Stimulated activated CD8-positive, alpha-beta memory T cell treated with anti-CD3 and anti-CD28 coated beads, Interleukin-7, amount 100 ng/mL, for 24 hours (primary cell): ENCODE results near the gene GPR89A.
A peak's percentile ranks its signal among the peaks of the same experiment; 100 is the strongest.
"Not testable (repeated sequence)": the region's sequence is repeated elsewhere in the genome, so short reads cannot be mapped to it uniquely, and the experiment has no call there.

Source experiments
- DNase-seq: peaks from one replicate; pipeline ENCODE4 v3.0.0-alpha.2; 2020; ENCODE audit warnings: low read depth

The GPR89A gene

GRCh38 chr1:145607833-145608733 is at the start of gene GPR89A:
GPR89A (plus strand) TSS chr1:145607988; CDS start chr1:145608134, 146 bp downstream.
- DNase-seq, result peak; percentile 91

DNA sequence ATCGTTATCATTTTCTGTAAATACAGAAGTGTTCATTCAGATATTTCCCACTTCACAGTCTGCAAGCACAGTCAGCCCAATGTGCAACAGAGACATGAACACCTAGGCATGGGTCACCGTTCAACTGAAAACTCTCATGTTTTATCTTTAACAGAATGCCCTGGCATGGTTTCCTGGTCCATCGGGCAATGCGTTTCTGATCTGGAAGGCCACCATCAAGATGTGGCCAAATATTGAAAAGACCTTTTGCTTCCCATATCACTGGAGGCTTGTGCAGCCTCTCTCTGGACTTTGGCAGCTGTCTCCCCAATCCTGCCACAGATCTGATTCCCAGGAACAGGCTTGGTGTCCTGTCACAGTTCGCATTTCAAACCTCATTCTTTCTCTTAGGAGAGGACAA is 21.0 kb upstream of the GPR89A start:
- not testable (repeated sequence) for DNase-seq

DNA sequence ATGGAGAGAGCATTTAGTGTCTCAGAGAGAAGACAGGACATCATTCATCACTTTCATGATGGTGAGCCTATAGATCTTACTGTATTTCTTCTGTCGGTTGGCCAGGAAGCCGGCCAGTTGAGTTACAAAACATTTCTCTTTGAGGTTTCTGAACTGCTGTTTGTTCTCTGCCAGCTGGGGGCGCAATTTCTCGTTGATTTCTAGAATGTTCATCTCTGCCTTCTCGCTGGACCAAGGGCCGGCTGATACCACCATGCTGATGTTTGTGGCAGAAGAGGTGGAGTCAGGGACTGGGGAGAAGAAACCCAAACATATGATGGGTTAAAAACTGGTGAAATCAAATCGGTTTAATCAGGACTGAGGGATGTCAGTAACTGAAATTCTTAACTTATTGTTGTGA is 17.0 kb upstream of the GPR89A start:
- peak; percentile 14 for DNase-seq

- DNase-seq, result not testable (repeated sequence)
These were observed 15.4 kb upstream of the GPR89A start for GRCh38 chr1:145592347-145592746.

DNA sequence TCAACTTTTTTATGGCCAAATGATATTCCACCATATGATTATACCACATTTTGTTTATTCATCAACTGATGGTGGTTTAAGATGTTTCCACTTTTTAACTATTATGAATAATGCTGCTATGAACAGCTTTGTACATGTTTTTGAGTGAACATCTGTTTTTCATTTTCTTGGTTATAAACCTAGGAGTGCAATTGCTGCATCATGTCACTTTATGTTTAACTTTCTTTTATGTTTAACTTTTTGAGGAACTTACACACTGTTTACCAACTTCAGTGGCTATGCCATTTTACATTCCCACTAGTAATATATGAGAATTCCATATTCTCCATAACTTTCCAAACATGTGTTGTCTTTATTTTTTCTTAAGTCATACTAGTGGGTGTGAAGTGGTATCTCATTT is 12.4 kb upstream of the GPR89A start:
- not testable (repeated sequence) for DNase-seq

DNA sequence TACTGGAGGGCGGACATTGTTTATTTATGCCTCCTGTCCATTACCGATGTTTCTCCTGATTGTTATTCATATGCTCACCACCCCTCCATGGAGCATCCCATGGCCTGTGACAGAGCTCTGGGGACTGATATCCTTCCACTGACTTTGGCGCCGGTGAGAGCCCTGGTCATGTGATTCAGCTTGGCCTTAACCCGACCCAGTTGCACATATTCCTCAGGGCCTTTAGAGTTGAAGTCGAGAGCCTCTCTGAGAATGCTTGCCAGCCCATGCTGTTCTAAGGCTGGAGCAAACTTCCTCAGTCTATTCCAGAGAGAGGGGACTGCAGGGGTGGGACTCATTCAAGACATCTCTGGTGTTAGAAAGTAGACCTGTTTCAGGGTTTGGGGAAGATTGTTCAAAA is 11.6 kb upstream of the GPR89A start:
- DNase-seq, result not testable (repeated sequence)

DNA sequence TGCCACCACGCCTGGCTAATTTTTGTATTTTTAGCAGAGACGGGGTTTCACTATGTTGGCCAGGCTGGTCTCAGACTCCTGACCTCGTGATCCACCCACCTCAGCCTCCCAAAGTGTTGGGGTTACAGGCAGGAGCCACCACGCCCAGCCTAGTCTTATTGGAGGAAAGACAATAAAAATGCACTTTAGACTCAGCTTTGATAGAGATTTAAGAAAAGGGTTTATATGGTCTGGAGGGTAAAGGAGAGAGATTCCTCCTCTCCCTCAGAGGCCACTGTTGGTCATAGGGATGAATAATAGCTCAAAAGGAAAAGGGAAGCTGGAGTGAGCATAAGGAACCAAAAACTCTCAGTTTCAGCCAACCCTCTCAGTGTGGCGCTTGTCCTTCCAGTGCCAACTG is 8.4 kb upstream of the GPR89A start:
- DNase-seq, result not testable (repeated sequence)

GRCh38 chr1:145601593-145601992 is 6.2 kb upstream of the GPR89A start:
- DNase-seq, result no peak

DNA sequence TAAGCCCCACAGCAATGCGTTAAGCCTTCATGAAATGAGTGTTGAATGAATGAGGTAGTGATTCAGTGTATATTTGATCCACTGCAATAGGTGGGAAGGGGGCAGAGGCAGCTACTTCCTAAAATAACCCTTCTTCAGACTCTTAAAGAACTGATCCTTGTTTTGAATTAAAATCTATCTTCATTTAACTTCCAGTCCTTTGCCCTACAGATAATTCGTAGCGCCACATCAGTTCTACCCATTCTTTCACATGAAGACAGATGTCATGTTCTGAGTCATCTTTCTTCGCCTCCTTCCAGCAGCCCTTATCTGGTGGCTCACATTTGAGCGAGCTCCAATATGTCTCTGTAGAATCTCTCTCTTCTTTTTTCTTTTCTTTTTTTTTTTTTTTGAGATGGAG is 948 bp upstream of the GPR89A start:
- DNase-seq, result not testable (repeated sequence)

GRCh38 chr1:145607289-145607688 is 499 bp upstream of the GPR89A start:
- DNase-seq, result not testable (repeated sequence)

- not testable (repeated sequence) for DNase-seq
These were observed 3.0 kb downstream of the GPR89A start for GRCh38 chr1:145610744-145611143.

- DNase-seq, result not testable (repeated sequence)
These were observed 12.3 kb downstream of the GPR89A start for GRCh38 chr1:145620073-145620472.

- not testable (repeated sequence) for DNase-seq
These were observed 14.4 kb downstream of the GPR89A start for GRCh38 chr1:145622177-145622576.

DNA sequence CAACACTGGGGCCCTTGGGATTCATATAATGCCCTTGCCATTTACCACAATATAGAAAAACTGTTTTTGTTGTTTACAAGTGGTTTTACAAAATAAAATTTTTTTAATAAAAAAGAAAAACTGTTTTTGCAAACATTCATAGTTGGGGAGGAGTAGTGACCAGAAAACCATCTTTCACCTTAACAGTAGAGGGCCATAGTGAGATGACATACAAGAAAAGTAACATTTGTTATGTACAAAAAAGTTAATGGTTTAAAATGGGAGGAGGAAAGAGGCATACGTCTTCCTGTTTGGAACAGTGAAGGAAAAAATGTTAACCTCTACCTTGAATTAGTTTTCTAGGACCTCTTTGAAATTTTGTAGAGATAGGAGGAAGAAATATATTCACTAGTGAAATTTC is 28.4 kb downstream of the GPR89A start:
- DNase-seq, result not testable (repeated sequence)

- DNase-seq, result not testable (repeated sequence)
These were observed 34.1 kb downstream of the GPR89A start for GRCh38 chr1:145641886-145642285.

DNA sequence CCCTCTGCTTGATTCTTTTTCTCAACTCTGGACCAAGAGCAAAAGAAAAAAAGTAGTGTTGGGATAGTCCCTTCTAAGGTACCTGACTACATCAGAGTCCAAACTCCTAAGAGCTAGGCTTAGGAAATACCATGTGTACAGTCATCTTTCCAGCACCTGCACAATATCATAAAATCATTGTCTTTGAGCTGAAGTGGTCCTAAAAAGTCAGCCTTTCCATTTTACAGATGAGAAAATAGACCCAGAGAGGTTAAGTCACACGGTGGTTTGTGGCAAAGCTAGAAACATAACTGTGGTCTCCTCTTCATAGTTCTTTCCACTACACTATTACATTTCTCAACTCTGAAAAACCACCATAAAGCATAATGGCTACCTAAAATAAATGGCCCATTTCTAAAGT is 36.2 kb downstream of the GPR89A start:
- DNase-seq, result not testable (repeated sequence)

GRCh38 chr1:145656245-145656943 is 48.6 kb downstream of the GPR89A start:
- DNase-seq, result not testable (repeated sequence)

DNA sequence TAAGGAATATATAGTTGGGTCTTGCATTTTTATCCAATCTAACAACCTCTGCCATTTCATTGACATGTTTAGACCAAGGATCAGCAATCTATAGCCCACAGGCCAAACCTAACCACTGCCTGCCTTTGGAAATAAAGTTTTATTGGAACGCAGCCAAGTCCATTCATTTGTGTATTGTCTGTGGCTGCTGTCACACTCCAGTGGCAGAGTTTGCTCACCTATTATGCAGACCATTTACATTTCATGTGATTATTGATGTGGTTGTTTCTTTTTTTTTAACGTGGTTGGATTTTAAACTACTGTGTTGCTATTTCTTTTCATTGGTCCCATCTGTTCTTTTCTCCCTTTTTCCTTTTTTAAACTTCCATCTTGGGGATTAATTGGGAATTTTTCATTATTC is 54.7 kb downstream of the GPR89A start:
- DNase-seq, result not testable (repeated sequence)

- DNase-seq, result not testable (repeated sequence)
These were observed 57.2 kb downstream of the GPR89A start for GRCh38 chr1:145665015-145665414.

DNA sequence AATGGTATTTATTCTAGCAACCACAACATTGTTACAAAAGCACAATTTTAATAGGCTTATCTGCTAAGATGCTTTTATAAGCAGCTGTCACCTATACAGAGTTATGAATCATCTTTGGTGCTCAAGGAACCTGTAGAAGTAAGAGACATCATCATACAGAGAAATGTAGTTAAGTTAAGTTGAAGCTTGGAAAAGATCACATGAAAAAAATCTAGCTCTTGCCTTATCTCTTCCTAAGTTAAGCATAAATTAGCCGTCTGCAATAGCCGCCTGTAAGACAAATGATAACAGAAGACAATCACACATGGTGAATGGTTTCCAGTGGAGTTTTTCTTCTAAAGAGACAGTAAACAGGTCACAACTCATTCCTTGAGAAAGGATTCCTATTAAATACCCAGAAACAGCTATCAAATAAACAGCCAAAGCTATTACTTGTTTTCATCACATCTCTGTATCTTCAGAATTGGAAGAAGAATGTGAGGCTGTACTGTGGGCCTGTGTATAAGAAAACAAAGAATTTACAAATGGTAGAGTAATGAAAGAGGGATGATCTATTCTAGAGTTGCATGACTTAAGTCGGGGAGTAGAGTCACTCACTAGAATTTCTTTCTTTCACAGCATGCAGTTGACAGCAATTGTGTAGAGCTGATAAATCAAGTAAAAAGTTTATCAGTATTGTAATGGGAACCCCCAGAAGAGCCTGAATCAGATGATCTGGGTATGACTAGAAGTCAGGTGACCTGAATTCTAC is 63.4 kb downstream of the GPR89A start:
- DNase-seq, result not testable (repeated sequence)

GRCh38 chr1:145673217-145673616 is 65.4 kb downstream of the GPR89A start:
- not testable (repeated sequence) for DNase-seq

DNA sequence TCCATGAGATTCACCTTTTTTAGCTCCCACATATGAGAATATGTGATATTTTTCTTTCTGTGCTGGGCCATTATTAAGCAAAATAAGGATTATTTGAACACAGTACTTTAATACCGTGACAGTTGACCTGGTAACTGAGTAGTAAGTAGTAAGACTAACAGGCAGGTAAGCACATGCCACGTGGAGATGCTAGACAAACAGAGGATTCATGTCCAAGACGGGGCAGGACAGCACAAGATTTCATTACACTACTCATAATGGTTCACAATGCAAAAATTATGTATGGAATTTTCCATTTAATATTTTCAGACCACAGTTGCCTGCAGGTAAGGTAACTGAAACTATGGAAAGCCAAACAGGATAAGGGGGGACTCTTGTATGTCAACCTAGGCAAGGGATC is 77.1 kb downstream of the GPR89A start:
- not testable (repeated sequence) for DNase-seq
